ENCODE results near the gene OMG. TPM values are rescaled to one million over a fixed set of nuclear protein-coding genes. Genes with fewer than 3 reads are reported as not detected.
"Not testable (repeated sequence)": the region's sequence is repeated elsewhere in the genome, so short reads cannot be mapped to it uniquely, and the experiment has no call there.

Gene OMG
- total RNA-seq, 2 experiments from 2014 or later: 0.10 TPM; not detected in 1

- no peak overlapping the region for H3K4me3 Mint-ChIP-seq
- peaks cover 4% of the 10 kb centered on the region for H3K36me3 Mint-ChIP-seq (ENCODE audit: low read depth)
- no peaks in the 10 kb centered on the region for H3K27me3 Mint-ChIP-seq (ENCODE audit: low read depth)
- CTCF ChIA-PET: interaction anchor here (0.6 to 0.7 kb wide), 2 partner anchors 59 to 87 kb away, joined by 3 to 4 read pairs; no protein-coding TSS in a partner anchor
- no peak for DNase-seq
- H3K4me1 Mint-ChIP-seq (ENCODE audit: low read depth): no peaks in the 10 kb centered on the region
- H3K9me3 Mint-ChIP-seq: no peaks in the 10 kb centered on the region
- H3K27ac Mint-ChIP-seq: no peak overlapping the region
- intact Hi-C loops (cut with micrococcal nuclease): no loop called here
Observed at GRCh38 chr17:31279401-31279800, 17.6 kb downstream of the OMG start.

GRCh38 chr17:31275116-31275515 is 21.9 kb downstream of the OMG start:
- Mint-ChIP-seq H3K9me3 (no peaks in the 10 kb centered on the region), H3K4me1 (ENCODE audit: low read depth) (no peaks in the 10 kb centered on the region), H3K36me3 (ENCODE audit: low read depth) (peaks cover 2% of the 10 kb centered on the region), H3K27ac (no peak overlapping the region), H3K4me3 (no peak overlapping the region), H3K27me3 (ENCODE audit: low read depth) (no peaks in the 10 kb centered on the region)
- DNase-seq: no peak
- intact Hi-C loops (cut with micrococcal nuclease): no loop called here
- CTCF ChIA-PET: no interaction called here

GRCh38 chr17:31274252-31274651 is 22.8 kb downstream of the OMG start:
- Mint-ChIP-seq H3K36me3 (ENCODE audit: low read depth) (peaks cover 6% of the 10 kb centered on the region), H3K9me3 (no peaks in the 10 kb centered on the region), H3K27me3 (ENCODE audit: low read depth) (no peaks in the 10 kb centered on the region), H3K4me1 (ENCODE audit: low read depth) (no peaks in the 10 kb centered on the region), H3K27ac (no peak overlapping the region), H3K4me3 (no peak overlapping the region)
- intact Hi-C loops (cut with micrococcal nuclease): no loop called here
- CTCF ChIA-PET: interaction anchor here (0.6 kb wide), 1 partner anchor 376 kb away, joined by 3 read pairs; no protein-coding TSS in a partner anchor
- no peak for DNase-seq

GRCh38 chr17:31273516-31273915 is 23.5 kb downstream of the OMG start:
- Mint-ChIP-seq H3K27me3 (ENCODE audit: low read depth) (no peaks in the 10 kb centered on the region), H3K4me3 (no peak overlapping the region), H3K9me3 (no peaks in the 10 kb centered on the region), H3K27ac (no peak overlapping the region), H3K4me1 (ENCODE audit: low read depth) (no peaks in the 10 kb centered on the region), H3K36me3 (ENCODE audit: low read depth) (peaks cover 6% of the 10 kb centered on the region)
- no peak for DNase-seq
- intact Hi-C loops (cut with micrococcal nuclease): no loop called here
- CTCF ChIA-PET: no interaction called here

GRCh38 chr17:31272803-31273202 is 24.2 kb downstream of the OMG start:
- Mint-ChIP-seq H3K27me3 (ENCODE audit: low read depth) (no peaks in the 10 kb centered on the region), H3K36me3 (ENCODE audit: low read depth) (peaks cover 8% of the 10 kb centered on the region), H3K9me3 (no peaks in the 10 kb centered on the region), H3K4me3 (no peak overlapping the region), H3K27ac (no peak overlapping the region), H3K4me1 (ENCODE audit: low read depth) (no peaks in the 10 kb centered on the region)
- intact Hi-C loops (cut with micrococcal nuclease): no loop called here
- no peak for DNase-seq
- CTCF ChIA-PET: no interaction called here

GRCh38 chr17:31272236-31272635 is 24.8 kb downstream of the OMG start:
- H3K27ac Mint-ChIP-seq: no peak overlapping the region
- no peak overlapping the region for H3K4me3 Mint-ChIP-seq
- H3K4me1 Mint-ChIP-seq (ENCODE audit: low read depth): no peaks in the 10 kb centered on the region
- no peak for DNase-seq
- H3K9me3 Mint-ChIP-seq: no peaks in the 10 kb centered on the region
- CTCF ChIA-PET: no interaction called here
- H3K27me3 Mint-ChIP-seq (ENCODE audit: low read depth): no peaks in the 10 kb centered on the region
- intact Hi-C loops (cut with micrococcal nuclease): no loop called here
- peaks cover 11% of the 10 kb centered on the region for H3K36me3 Mint-ChIP-seq (ENCODE audit: low read depth)

- CTCF ChIA-PET: no interaction called here
- H3K27ac Mint-ChIP-seq: no peak overlapping the region
- no peaks in the 10 kb centered on the region for H3K27me3 Mint-ChIP-seq (ENCODE audit: low read depth)
- no peak for DNase-seq
- H3K36me3 Mint-ChIP-seq (ENCODE audit: low read depth): peaks cover 11% of the 10 kb centered on the region
- no peak overlapping the region for H3K4me3 Mint-ChIP-seq
- no peaks in the 10 kb centered on the region for H3K4me1 Mint-ChIP-seq (ENCODE audit: low read depth)
- intact Hi-C loops (cut with micrococcal nuclease): no loop called here
- no peaks in the 10 kb centered on the region for H3K9me3 Mint-ChIP-seq
Observed at GRCh38 chr17:31269578-31269983, 27.5 kb downstream of the OMG start.

GRCh38 chr17:31269036-31269577 is 27.9 kb downstream of the OMG start:
- Mint-ChIP-seq H3K27me3 (ENCODE audit: low read depth) (no peaks in the 10 kb centered on the region), H3K4me3 (no peak overlapping the region), H3K36me3 (ENCODE audit: low read depth) (peaks cover 11% of the 10 kb centered on the region), H3K9me3 (no peaks in the 10 kb centered on the region), H3K4me1 (ENCODE audit: low read depth) (no peaks in the 10 kb centered on the region), H3K27ac (no peak overlapping the region)
- CTCF ChIA-PET: interaction anchor here (0.7 kb wide), 1 partner anchor 12 kb away, joined by 3 read pairs; no protein-coding TSS in a partner anchor
- intact Hi-C loops (cut with micrococcal nuclease): no loop called here
- no peak for DNase-seq

GRCh38 chr17:31266042-31266441 is 31.0 kb downstream of the OMG start:
- CTCF ChIA-PET: interaction anchor here (0.6 to 1.0 kb wide), 2 partner anchors 58 to 107 kb away, joined by 5 to 6 read pairs; no protein-coding TSS in a partner anchor
- intact Hi-C loops (cut with micrococcal nuclease): loop anchor here (1.0 kb wide), 1 partner anchor 107 kb away; no protein-coding TSS in a partner anchor

GRCh38 chr17:31262923-31263322 is 34.1 kb downstream of the OMG start:
- CTCF ChIA-PET; H3K27me3 Mint-ChIP-seq (ENCODE audit: low read depth); H3K4me1 Mint-ChIP-seq (ENCODE audit: low read depth); intact Hi-C loops (cut with micrococcal nuclease); H3K27ac Mint-ChIP-seq; H3K4me3 Mint-ChIP-seq; DNase-seq; H3K9me3 Mint-ChIP-seq: not testable (repeated sequence)
- peaks cover 11% of the 10 kb centered on the region for H3K36me3 Mint-ChIP-seq (ENCODE audit: low read depth)

More at GRCh38 chr17:31266042-31266441, 31.0 kb downstream of the OMG start:
- H3K9me3 Mint-ChIP-seq: no peaks in the 10 kb centered on the region
- no peak overlapping the region for H3K27ac Mint-ChIP-seq
- peak; percentile 9 for DNase-seq
- no peaks in the 10 kb centered on the region for H3K4me1 Mint-ChIP-seq (ENCODE audit: low read depth)
- no peak overlapping the region for H3K4me3 Mint-ChIP-seq
- H3K36me3 Mint-ChIP-seq (ENCODE audit: low read depth): peaks cover 12% of the 10 kb centered on the region
- no peaks in the 10 kb centered on the region for H3K27me3 Mint-ChIP-seq (ENCODE audit: low read depth)

- Mint-ChIP-seq H3K27ac (no peak overlapping the region), H3K4me1 (ENCODE audit: low read depth) (no peaks in the 10 kb centered on the region), H3K36me3 (ENCODE audit: low read depth) (peaks cover 8% of the 10 kb centered on the region), H3K27me3 (ENCODE audit: low read depth) (no peaks in the 10 kb centered on the region), H3K4me3 (no peak overlapping the region), H3K9me3 (no peaks in the 10 kb centered on the region)
- no peak for DNase-seq
- CTCF ChIA-PET: interaction anchor here (0.6 to 1.8 kb wide), 2 partner anchors 107 to 111 kb away, joined by 3 to 4 read pairs; no protein-coding TSS in a partner anchor
- intact Hi-C loops (cut with micrococcal nuclease): no loop called here
Observed at GRCh38 chr17:31261601-31262000, 35.4 kb downstream of the OMG start.

- no peaks in the 10 kb centered on the region for H3K27me3 Mint-ChIP-seq (ENCODE audit: low read depth)
- peaks cover 5% of the 10 kb centered on the region for H3K36me3 Mint-ChIP-seq (ENCODE audit: low read depth)
- no peak overlapping the region for H3K4me3 Mint-ChIP-seq
- CTCF ChIA-PET: interaction anchor here (1.8 kb wide), 1 partner anchor 112 kb away, joined by 4 read pairs; no protein-coding TSS in a partner anchor
- DNase-seq: no peak
- no peaks in the 10 kb centered on the region for H3K9me3 Mint-ChIP-seq
- intact Hi-C loops (cut with micrococcal nuclease): no loop called here
- no peak overlapping the region for H3K27ac Mint-ChIP-seq
- H3K4me1 Mint-ChIP-seq (ENCODE audit: low read depth): no peaks in the 10 kb centered on the region
Observed at GRCh38 chr17:31260151-31260550, 36.9 kb downstream of the OMG start.

GRCh38 chr17:31256936-31257335 is 40.1 kb downstream of the OMG start:
- H3K4me1 Mint-ChIP-seq (ENCODE audit: low read depth): no peaks in the 10 kb centered on the region
- DNase-seq: no peak
- H3K4me3 Mint-ChIP-seq: no peak overlapping the region
- no peak overlapping the region for H3K27ac Mint-ChIP-seq
- intact Hi-C loops (cut with micrococcal nuclease): no loop called here
- peaks cover 7% of the 10 kb centered on the region for H3K36me3 Mint-ChIP-seq (ENCODE audit: low read depth)
- CTCF ChIA-PET: interaction anchor here (0.7 to 1.5 kb wide), 3 partner anchors 117 to 277 kb away, joined by 3 to 4 read pairs (median 3); no protein-coding TSS in a partner anchor
- no peaks in the 10 kb centered on the region for H3K27me3 Mint-ChIP-seq (ENCODE audit: low read depth)
- H3K9me3 Mint-ChIP-seq: no peaks in the 10 kb centered on the region

Data from activated naive CD4-positive, alpha-beta T cell treated with anti-CD3 and anti-CD28 coated beads for 36 hours (primary cell).